Effector memory CD4-positive, alpha-beta T cell (primary cell): ENCODE results near the gene PRKCE.

Experiments
- DNase-seq, 3 donors: peaks; one replicate each; pipeline ENCODE4 v3.0.0-alpha.2; 2020
- H3K27ac ChIP-seq: 2 replicates; pipeline ENCODE4 v1.7.0; 2013; ENCODE audit warnings: mild to moderate bottlenecking, low read length, moderate library complexity; ENCODE audit not compliant: insufficient read depth, poor library complexity, severe bottlenecking
- H3K27me3 ChIP-seq: replicated peaks from 2 replicates; pipeline ENCODE4 v1.7.0; 2013; ENCODE audit warnings: mild to moderate bottlenecking, low read length; ENCODE audit not compliant: insufficient read depth, control insufficient read depth, poor library complexity, severe bottlenecking
- H3K36me3 ChIP-seq: 2 replicates; pipeline ENCODE4 v1.7.0; 2013; ENCODE audit warnings: mild to moderate bottlenecking, low read length, moderate library complexity; ENCODE audit not compliant: control insufficient read depth, insufficient read depth
- H3K4me1 ChIP-seq: 2 replicates; pipeline ENCODE4 v1.7.0; 2013; ENCODE audit warnings: low read length, mild to moderate bottlenecking; ENCODE audit not compliant: control insufficient read depth, insufficient read depth, poor library complexity, severe bottlenecking
- H3K4me3 ChIP-seq: 2 replicates; pipeline ENCODE4 v1.7.0; 2013; ENCODE audit warnings: low read length, low read depth, mild to moderate bottlenecking; ENCODE audit not compliant: insufficient read depth, poor library complexity, severe bottlenecking
- H3K9me3 ChIP-seq: 2 replicates; pipeline ENCODE4 v1.7.0; 2013; ENCODE audit warnings: mild to moderate bottlenecking, low read length, moderate library complexity; ENCODE audit not compliant: control insufficient read depth

PRKCE gene

DNA sequence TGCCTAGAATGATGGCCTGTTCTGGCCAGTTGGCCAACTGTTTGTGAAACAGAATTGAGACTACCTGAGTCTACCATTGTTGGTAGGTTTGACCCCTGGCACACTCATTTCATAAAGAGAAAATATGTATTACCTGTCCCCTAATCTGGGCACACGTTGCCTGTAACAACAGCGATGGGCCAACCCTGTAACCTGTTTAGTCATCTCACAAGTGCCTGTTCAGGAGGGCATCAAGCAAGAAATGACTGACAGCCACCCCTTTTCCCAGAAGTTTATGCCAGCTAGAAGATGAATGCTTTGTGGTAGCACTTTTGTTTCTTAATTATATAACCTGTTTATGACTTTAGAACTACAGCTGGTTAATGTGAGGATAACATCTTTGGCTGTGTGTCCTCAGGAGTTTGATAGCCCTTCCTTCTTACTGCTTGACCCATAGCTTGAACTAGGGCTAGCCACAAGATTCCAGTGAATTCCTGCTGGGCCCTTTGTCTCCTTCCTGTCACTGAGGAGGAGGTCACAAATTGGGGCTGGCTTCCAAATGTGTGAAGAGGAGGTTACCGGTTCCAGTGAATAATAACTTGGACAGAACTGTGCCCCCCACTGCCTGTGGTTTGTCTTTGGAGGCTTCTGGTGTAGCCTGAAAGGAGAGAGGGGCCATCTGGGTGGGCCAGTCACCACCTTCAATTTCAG lies 371.8 kb downstream of the PRKCE start:
- Histone ChIP-seq H3K36me3 (no peaks in the 10 kb centered on the region), H3K4me1 (no peaks in the 10 kb centered on the region), H3K4me3 (no peak overlapping the region), H3K27ac (no peak overlapping the region), H3K27me3 (no peaks in the 10 kb centered on the region), H3K9me3 (no peaks in the 10 kb centered on the region)
- DNase-seq: no peak

DNA sequence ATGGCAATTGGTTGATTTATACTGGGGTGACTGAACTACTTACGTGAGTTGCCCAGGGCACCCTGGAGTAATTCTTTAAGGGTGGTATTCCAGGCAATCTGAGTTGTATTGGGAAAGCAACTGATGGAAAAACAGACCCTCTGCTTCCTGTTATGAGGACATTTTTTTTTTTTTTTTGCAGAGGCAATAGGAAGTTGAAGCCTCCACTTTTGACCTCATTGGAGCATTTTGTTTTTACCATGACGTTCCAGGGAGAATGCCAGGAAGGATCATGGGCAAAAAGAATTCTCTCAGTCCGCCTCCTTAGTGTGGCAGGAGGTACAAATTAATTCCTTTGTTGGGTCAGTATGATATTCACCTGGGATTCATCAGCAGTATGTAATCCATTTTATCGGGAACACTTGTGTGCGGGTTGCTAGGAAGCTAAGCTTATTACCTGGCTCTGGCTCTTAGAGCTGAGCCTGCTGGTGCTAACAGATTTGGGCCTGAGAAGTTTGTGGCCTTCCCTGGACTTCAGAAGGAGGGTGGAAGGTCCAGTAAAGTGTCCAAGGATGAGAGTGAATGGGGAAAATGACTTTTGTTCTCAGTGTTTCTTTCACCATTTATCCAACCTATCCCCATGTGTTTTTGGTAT lies 372.8 kb downstream of the PRKCE start:
- no peak overlapping the region for H3K4me3 ChIP-seq
- no peak for DNase-seq
- no peaks in the 10 kb centered on the region for H3K4me1 ChIP-seq
- no peaks in the 10 kb centered on the region for H3K27me3 ChIP-seq
- no peaks in the 10 kb centered on the region for H3K9me3 ChIP-seq
- H3K36me3 ChIP-seq: no peaks in the 10 kb centered on the region
- H3K27ac ChIP-seq: no peak overlapping the region

DNA sequence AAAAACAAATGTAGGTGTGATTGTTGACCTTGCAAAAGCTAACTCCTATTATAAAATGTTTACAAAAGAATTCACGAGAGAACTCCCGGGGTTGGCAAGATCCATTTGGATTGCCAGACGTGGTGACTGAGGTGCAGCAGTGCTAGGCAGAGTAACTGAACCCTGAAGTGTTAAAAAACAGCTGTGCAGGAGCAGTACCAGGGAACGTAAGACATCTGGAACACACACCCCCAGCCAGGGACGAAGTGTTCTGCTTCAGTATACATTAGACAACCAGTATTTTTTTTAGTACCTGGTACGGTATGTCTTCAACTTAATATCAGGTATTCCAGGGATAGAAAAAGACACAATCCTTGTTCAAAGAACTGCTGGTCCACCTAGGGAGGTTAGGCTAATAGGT lies 373.6 kb downstream of the PRKCE start:
- no peak overlapping the region for H3K27ac ChIP-seq
- no peak for DNase-seq
- no peak overlapping the region for H3K4me3 ChIP-seq
- no peaks in the 10 kb centered on the region for H3K36me3 ChIP-seq
- no peaks in the 10 kb centered on the region for H3K4me1 ChIP-seq
- no peaks in the 10 kb centered on the region for H3K9me3 ChIP-seq
- no peaks in the 10 kb centered on the region for H3K27me3 ChIP-seq

DNA sequence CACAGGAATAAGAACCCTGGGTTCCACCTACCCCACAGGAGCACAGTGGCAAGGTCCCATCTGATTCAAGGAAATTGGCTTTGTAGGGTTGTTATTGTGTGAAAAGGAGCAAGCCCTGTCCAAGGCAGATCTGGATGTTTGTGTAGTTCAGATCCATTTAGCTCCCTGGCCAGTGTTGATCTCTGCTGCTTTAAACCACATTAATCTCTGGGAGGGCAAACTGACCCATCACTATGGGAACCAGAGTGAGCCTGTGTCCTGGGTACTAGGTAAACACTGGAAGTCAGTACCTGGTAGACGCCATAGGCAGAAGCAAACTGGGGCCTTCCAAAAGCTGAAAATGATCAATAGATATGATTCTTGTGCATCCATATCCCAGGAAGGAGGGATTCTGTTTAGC lies 374.2 kb downstream of the PRKCE start:
- Histone ChIP-seq H3K4me3 (no peak overlapping the region), H3K27ac (no peak overlapping the region), H3K27me3 (no peaks in the 10 kb centered on the region)

GRCh38 chr2:46026431-46026830 lies 375.0 kb downstream of the PRKCE start:
- Histone ChIP-seq H3K4me3 (no peak overlapping the region), H3K27me3 (no peaks in the 10 kb centered on the region), H3K4me1 (no peaks in the 10 kb centered on the region), H3K36me3 (no peaks in the 10 kb centered on the region), H3K9me3 (no peaks in the 10 kb centered on the region), H3K27ac (no peak overlapping the region)
- no peak for DNase-seq

More for the DNA sequence above, 374.2 kb downstream of the PRKCE start:
- no peaks in the 10 kb centered on the region for H3K9me3 ChIP-seq
- DNase-seq: no peak
- H3K36me3 ChIP-seq: no peaks in the 10 kb centered on the region
- H3K4me1 ChIP-seq: no peaks in the 10 kb centered on the region

- no peaks in the 10 kb centered on the region for H3K27me3 ChIP-seq
- H3K36me3 ChIP-seq: no peaks in the 10 kb centered on the region
- H3K4me1 ChIP-seq: no peaks in the 10 kb centered on the region
- DNase-seq: no peak
- no peak overlapping the region for H3K4me3 ChIP-seq
- H3K27ac ChIP-seq: no peak overlapping the region
- H3K9me3 ChIP-seq: no peaks in the 10 kb centered on the region
Observed at GRCh38 chr2:46029332-46029811, 377.9 kb downstream of the PRKCE start.

DNA sequence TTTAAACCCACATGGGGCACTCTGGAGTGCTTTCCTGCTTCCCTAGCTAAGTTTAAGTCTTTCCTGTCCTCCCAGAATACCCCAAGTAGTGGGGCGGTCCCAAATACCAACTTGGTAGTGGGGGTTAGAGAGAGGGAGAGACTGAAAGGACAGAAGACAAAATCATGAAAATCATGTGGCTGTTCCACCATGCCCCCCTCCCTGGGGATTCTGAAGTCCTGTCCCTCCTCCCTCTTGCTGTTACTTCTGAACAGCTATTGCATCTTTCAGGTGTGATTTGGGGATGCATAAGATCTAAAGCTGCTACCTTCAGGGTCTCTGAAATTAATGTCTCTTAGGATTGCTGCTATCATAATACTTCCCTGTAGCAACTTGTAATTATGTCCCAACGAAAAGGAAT lies 378.9 kb downstream of the PRKCE start:
- Histone ChIP-seq H3K36me3 (no peaks in the 10 kb centered on the region), H3K9me3 (no peaks in the 10 kb centered on the region), H3K27me3 (no peaks in the 10 kb centered on the region), H3K4me1 (no peaks in the 10 kb centered on the region), H3K4me3 (no peak overlapping the region), H3K27ac (no peak overlapping the region)
- no peak for DNase-seq

- no peaks in the 10 kb centered on the region for H3K36me3 ChIP-seq
- no peaks in the 10 kb centered on the region for H3K9me3 ChIP-seq
- no peak overlapping the region for H3K27ac ChIP-seq
- no peak overlapping the region for H3K4me3 ChIP-seq
- no peak for DNase-seq
- H3K27me3 ChIP-seq: no peaks in the 10 kb centered on the region
- no peaks in the 10 kb centered on the region for H3K4me1 ChIP-seq
Observed at GRCh38 chr2:46032161-46032813, 380.8 kb downstream of the PRKCE start.

DNA sequence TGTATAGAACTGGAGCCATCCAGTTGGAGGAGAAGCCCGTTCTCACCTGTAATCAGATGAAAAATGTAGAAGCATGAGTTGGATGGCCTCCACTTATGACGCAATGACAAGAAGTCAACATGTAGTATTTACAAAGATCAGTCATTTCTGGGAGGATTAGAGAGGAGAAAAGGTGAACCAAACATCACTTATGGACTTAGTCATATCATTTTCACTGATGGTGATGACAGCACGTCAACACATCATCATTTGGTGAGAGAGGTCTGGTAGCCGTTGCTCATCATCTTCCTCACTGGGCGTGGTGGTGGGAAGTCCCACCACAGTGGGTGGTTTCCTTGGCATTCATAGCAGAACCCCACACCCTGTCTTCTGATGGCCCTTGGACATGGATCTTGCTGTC lies 381.5 kb downstream of the PRKCE start:
- Histone ChIP-seq H3K4me3 (no peak overlapping the region), H3K36me3 (no peaks in the 10 kb centered on the region), H3K9me3 (no peaks in the 10 kb centered on the region), H3K27ac (no peak overlapping the region), H3K4me1 (no peaks in the 10 kb centered on the region), H3K27me3 (no peaks in the 10 kb centered on the region)
- DNase-seq: no peak

- no peaks in the 10 kb centered on the region for H3K27me3 ChIP-seq
- no peak for DNase-seq
- H3K9me3 ChIP-seq: no peaks in the 10 kb centered on the region
- no peak overlapping the region for H3K4me3 ChIP-seq
- H3K4me1 ChIP-seq: no peaks in the 10 kb centered on the region
- no peaks in the 10 kb centered on the region for H3K36me3 ChIP-seq
- no peak overlapping the region for H3K27ac ChIP-seq
Observed at GRCh38 chr2:46034535-46034934, 383.1 kb downstream of the PRKCE start.
